Natural killer cell (primary cell): ENCODE results near the gene ZGPAT. TPM values are rescaled to one million over a fixed set of nuclear protein-coding genes. Genes with fewer than 3 reads are reported as not detected.

Experiments
- ATAC-seq, 3 donors: fragments of 150-1000 bp in 2 of 3; fragments of 200-7000 bp in 1 of 3; cut with Tn5 transposase; 1 replicate in 1 of 3; 2 replicates in 2 of 3; pipeline ENCODE4 v1.10.0; 2021; ENCODE audit warnings: mild to moderate bottlenecking in 2 of 3, moderate library complexity in 2 of 3
- DNase-seq, 2 donors: peaks; one replicate each; pipeline versions ENCODE4 v3.0.0 to v3.0.0-alpha.2; 2013 to 2021; ENCODE audit warnings: mixed read lengths in 1 of 2
- H3K27ac ChIP-seq: one replicate; pipeline ENCODE4 v1.5.1; 2013; ENCODE audit warnings: mild to moderate bottlenecking, low read length
- H3K27me3 ChIP-seq: one replicate; pipeline ENCODE4 v1.6.1; 2013; ENCODE audit warnings: low read length; ENCODE audit not compliant: control insufficient read depth, insufficient read depth
- H3K36me3 ChIP-seq: one replicate; pipeline ENCODE4 v1.6.1; 2013; ENCODE audit warnings: low read length; ENCODE audit not compliant: control insufficient read depth, insufficient read depth
- H3K4me1 ChIP-seq: one replicate; pipeline ENCODE4 v1.6.1; 2013; ENCODE audit warnings: low read length; ENCODE audit not compliant: control insufficient read depth, insufficient read depth
- H3K4me3 ChIP-seq: one replicate; pipeline ENCODE4 v1.5.1; 2013; ENCODE audit warnings: low read length
- H3K9me3 ChIP-seq: one replicate; pipeline ENCODE4 v1.6.1; 2013; ENCODE audit warnings: low read length; ENCODE audit not compliant: control insufficient read depth, insufficient read depth
- H3K27ac Mint-ChIP-seq, 2 donors: one replicate each; pipeline ENCODE4 v1.8.0; 2022; ENCODE audit warnings: mild to moderate bottlenecking in 2 of 2, mixed read lengths in 2 of 2, moderate library complexity in 1 of 2
- H3K27me3 Mint-ChIP-seq, 2 donors: one replicate each; pipeline ENCODE4 v1.8.0; 2022; ENCODE audit warnings: low read depth in 2 of 2, mixed read lengths in 2 of 2
- H3K36me3 Mint-ChIP-seq: one replicate; pipeline ENCODE4 v1.8.0; 2022; ENCODE audit warnings: mixed read lengths
- H3K4me1 Mint-ChIP-seq, 2 donors: one replicate each; pipeline ENCODE4 v1.8.0; 2022; ENCODE audit warnings: mixed read lengths in 2 of 2
- H3K4me3 Mint-ChIP-seq: one replicate; pipeline ENCODE4 v1.8.0; 2022; ENCODE audit warnings: mild to moderate bottlenecking, moderate library complexity, mixed read lengths
- H3K9me3 Mint-ChIP-seq, 2 donors: one replicate each; pipeline ENCODE4 v1.8.0; 2022; ENCODE audit warnings: mixed read lengths in 2 of 2
- CTCF ChIP-seq: fragments of 200-600 bp; IDR thresholded peaks from one replicate; pipeline ENCODE4 v1.8.0; 2022; ENCODE audit warnings: antibody characterized with exemption
- WGBS: methylation state at CpG from one replicate; pipeline ENCODE4 v1.1.7; 2013; ENCODE audit warnings: missing lambda C conversion rate; ENCODE audit not compliant: insufficient coverage; 5-methylcytosine and 5-hydroxymethylcytosine counted together
- intact Hi-C: fragments of 100-400 bp; cut with micrococcal nuclease; formaldehyde crosslinking; loops from one replicate; pipeline ENCODE4 v1.14.2; 2022
- total RNA-seq, 4 donors: library from RNA; stranded (reverse); fragments of 120-200 nt in 1 of 4; gene quantifications; one replicate each; pipeline versions ENCODE4 v1.2.3 to v1.2.4, GENCODE V29; 2013 to 2022

Gene ZGPAT
- total RNA-seq, 3 donors from 2014 or later (not counting 1 experiment from before 2014, with no cell fraction given) = 39.3 to 47.7 (median 46.1) TPM

DNA sequence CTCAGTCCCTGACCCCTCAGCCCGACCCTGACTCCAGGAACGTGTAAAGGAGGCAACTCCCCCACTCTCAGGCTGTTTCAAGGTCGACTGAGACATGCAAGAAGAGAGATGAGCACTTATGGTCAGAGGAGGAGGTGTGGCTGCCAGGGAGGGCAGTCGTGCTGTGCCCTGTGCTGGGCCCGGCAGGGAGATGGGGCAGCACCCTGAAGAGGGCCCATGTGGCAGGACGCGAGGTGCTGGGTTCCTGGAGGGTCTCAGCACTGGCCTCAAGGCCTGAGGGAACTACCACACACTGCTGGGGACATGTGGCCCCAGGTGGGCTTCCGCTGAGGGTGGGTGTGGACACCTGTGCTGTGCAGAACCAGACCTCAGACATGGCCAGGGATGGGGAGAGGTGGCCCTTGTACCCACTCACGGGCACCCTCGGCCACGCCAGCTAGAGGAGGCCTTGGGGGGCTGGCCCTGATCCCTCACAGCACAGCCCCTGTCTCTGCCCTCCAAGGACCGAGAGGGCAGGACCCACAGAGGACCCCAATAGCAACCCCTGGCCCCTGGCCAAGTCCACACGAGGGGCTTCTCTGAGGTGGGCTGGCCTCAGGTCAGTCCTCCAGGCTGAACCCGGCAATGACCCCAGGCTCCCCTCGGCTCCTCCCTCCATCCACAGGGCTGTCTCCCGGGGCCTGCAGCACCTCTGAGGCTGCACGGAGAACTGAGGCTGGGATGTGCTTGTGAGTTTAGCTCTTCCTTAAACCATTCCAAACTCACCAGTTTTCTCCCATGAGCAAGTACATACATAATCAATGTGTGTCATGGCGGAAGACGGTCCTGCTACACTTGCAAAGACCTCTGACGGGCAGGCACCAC is 40.5 kb downstream of the ZGPAT start:
- DNase-seq (no peak), ATAC-seq (no peak)
- no peaks in the 10 kb centered on the region for H3K27me3 ChIP-seq
- TF ChIP-seq CTCF = no peak
- no peaks in the 10 kb centered on the region for H3K36me3 ChIP-seq
- H3K9me3 Mint-ChIP-seq = no peaks in the 10 kb centered on the region
- H3K4me1 ChIP-seq = peaks cover 25% of the 10 kb centered on the region
- no peak overlapping the region for H3K4me3 Mint-ChIP-seq
- peaks cover 0 to 9% of the 10 kb centered on the region in 2 donors for H3K4me1 Mint-ChIP-seq
- H3K27me3 Mint-ChIP-seq = no peaks in the 10 kb centered on the region
- H3K27ac ChIP-seq = no peak overlapping the region
- no peaks in the 10 kb centered on the region for H3K9me3 ChIP-seq
- H3K4me3 ChIP-seq = no peak overlapping the region
- intact Hi-C loops = no loop called here
- no peaks in the 10 kb centered on the region for H3K36me3 Mint-ChIP-seq
- no peak overlapping the region for H3K27ac Mint-ChIP-seq
- 89% methylated on average over 17 of the region's 20 CpGs for WGBS

- Histone ChIP-seq H3K36me3 (no peaks in the 10 kb centered on the region), H3K9me3 (no peaks in the 10 kb centered on the region), H3K4me1 (peaks cover 25% of the 10 kb centered on the region), H3K27me3 (no peaks in the 10 kb centered on the region), H3K27ac (no peak overlapping the region), H3K4me3 (no peak overlapping the region)
- no peaks in the 10 kb centered on the region for H3K36me3 Mint-ChIP-seq
- intact Hi-C loops = no loop called here
- peaks cover 0 to 12% of the 10 kb centered on the region in 2 donors for H3K4me1 Mint-ChIP-seq
- 84% methylated on average over 10 of the region's 11 CpGs for WGBS
- no peaks in the 10 kb centered on the region for H3K27me3 Mint-ChIP-seq
- ATAC-seq = no peak
- no peak for TF ChIP-seq CTCF
- H3K27ac Mint-ChIP-seq = no peak overlapping the region
- no peak for DNase-seq
- H3K4me3 Mint-ChIP-seq = no peak overlapping the region
- no peaks in the 10 kb centered on the region for H3K9me3 Mint-ChIP-seq
These were observed 41.1 kb downstream of the ZGPAT start for GRCh38 chr20:63748934-63749270.

DNA sequence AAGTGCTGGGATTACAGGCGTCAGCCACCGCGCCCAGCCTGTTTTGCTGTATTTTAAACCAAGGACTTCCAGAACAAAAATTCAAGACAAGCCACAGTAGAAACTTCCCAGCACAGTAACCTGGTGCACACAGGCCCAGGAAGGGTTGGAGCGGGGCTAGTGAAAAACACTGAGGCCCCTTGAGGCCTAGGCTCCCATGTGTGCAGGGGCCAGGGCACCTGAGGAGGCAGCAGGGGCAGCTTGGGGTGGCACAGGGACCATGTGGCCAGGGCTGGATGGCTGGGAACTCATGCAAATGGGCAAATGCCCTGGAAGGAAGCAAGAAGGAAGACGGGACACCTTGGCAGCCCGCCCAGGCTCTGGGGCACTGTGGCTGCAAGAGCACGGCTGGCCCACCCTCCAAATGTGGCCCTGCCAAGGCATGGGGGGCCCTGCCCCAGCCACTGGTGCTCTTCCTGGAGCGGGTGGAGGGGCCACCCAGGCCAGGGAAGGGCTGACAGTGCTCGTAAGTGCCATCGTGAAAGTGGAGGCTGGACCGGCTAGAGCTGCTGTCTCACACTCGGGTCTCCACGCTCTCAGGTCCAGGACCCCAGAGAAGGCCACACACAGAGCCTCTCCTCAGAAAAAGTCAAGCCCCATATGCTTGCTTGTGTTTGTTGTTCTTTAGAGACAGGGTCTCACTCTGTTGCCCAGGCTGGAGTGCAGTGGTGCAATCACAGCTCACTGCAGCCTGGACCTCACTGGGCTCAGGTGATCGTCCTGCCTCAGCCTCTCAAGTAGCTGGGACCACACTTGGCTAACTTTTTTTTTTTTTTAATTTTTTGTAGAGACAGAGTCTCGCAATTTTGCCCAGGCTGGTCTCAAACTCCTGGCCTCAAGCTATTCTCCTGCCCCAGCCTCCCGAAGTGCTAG is 42.0 kb downstream of the ZGPAT start:
- 93% methylated on average over 16 of the region's 16 CpGs for WGBS
- no peaks in the 10 kb centered on the region for H3K27me3 Mint-ChIP-seq
- ATAC-seq (no peak), DNase-seq (no peak)
- H3K9me3 Mint-ChIP-seq = no peaks in the 10 kb centered on the region
- no peaks in the 10 kb centered on the region for H3K27me3 ChIP-seq
- TF ChIP-seq CTCF = no peak
- H3K36me3 ChIP-seq = no peaks in the 10 kb centered on the region
- H3K4me3 Mint-ChIP-seq = no peak overlapping the region
- H3K27ac Mint-ChIP-seq = no peak overlapping the region
- no peak overlapping the region for H3K27ac ChIP-seq
- H3K4me1 Mint-ChIP-seq = peaks cover 0 to 17% of the 10 kb centered on the region in 2 donors
- H3K36me3 Mint-ChIP-seq = no peaks in the 10 kb centered on the region
- peaks cover 25% of the 10 kb centered on the region for H3K4me1 ChIP-seq
- no peaks in the 10 kb centered on the region for H3K9me3 ChIP-seq
- intact Hi-C loops = loop anchor here (5.0 kb wide), 1 partner anchor 123 kb away; the partner anchor contains the start of gene GMEB2
- H3K4me3 ChIP-seq = no peak overlapping the region
